Mucosa of descending colon (tissue), 3 donors: ENCODE measurements around the gene GSG1L. TPM values are rescaled to one million over a fixed set of nuclear protein-coding genes. Genes with fewer than 3 reads are reported as not detected.
A peak's percentile ranks its signal among the peaks of the same experiment; 100 is the strongest.

Experiments used
- ATAC-seq: fragments of 200-7000 bp; cut with Tn5 transposase; one replicate; pipeline ENCODE4 v1.9.1; 2020; ENCODE audit warnings: mild to moderate bottlenecking, moderate library complexity
- DNase-seq, 3 donors: peaks; one replicate each; pipeline ENCODE4 v3.0.0-alpha.2; 2020
- H3K36me3 ChIP-seq: fragments of 200-600 bp; one replicate; pipeline ENCODE4 v1.8.0; 2021; ENCODE audit warnings: low read depth, mild to moderate bottlenecking
- H3K4me1 ChIP-seq: fragments of 200-600 bp; one replicate; pipeline ENCODE4 v1.8.0; 2021; ENCODE audit warnings: low read depth, mild to moderate bottlenecking
- H3K4me3 ChIP-seq: fragments of 200-600 bp; one replicate; pipeline ENCODE4 v1.8.0; 2021; ENCODE audit warnings: mild to moderate bottlenecking
- H3K9me3 ChIP-seq: fragments of 200-600 bp; one replicate; pipeline ENCODE4 v1.8.0; 2021; ENCODE audit warnings: mild to moderate bottlenecking
- CTCF ChIP-seq: fragments of 200-600 bp; IDR thresholded peaks from one replicate; pipeline ENCODE4 v1.8.0; 2022; ENCODE audit warnings: antibody characterized with exemption, mild to moderate bottlenecking
- intact Hi-C, 2 donors: fragments of 100-400 bp; cut with DNase I in 1 of 2; cut with micrococcal nuclease in 1 of 2; formaldehyde crosslinking; loops; one replicate each; pipeline versions ENCODE4 v1.11.0 to v1.11.1; 2022; cut with DNase I, micrococcal nuclease
- total RNA-seq, 3 donors: library from RNA; stranded (reverse); fragmentation: NEBNext Ultra II Directional in 2 of 3; extraction: Animal tissue kit (Norgen Biotek cat#: 25700) in 2 of 3; gene quantifications; one replicate each; pipeline versions ENCODE4 v1.2.1 to v1.2.4, GENCODE V29; 2021 to 2023
- donor health status: DM: no; HTN: no; CAD: no; lungs with moderate emphysema.
- donor health status: DM: no; HTN: no; CAD: no.
- donor health status: DM: no; HTN: yes; CAD: no.

Gene GSG1L
- total RNA-seq, 3 donors from 2014 or later, result 0.46 to 1.2 TPM; not detected in 1

- Histone ChIP-seq H3K9me3 (no peaks in the 10 kb centered on the region), H3K4me3 (no peak overlapping the region), H3K4me1 (no peaks in the 10 kb centered on the region), H3K36me3 (no peaks in the 10 kb centered on the region)
- TF ChIP-seq CTCF, result no peak
- no peak for ATAC-seq
- no peak for DNase-seq
- intact Hi-C loops, result no loop called here
Observed at GRCh38 chr16:27852116-27852515, 211.4 kb downstream of the GSG1L start.

- ATAC-seq (no peak), DNase-seq (no peak)
- no peak for TF ChIP-seq CTCF
- no peak overlapping the region for H3K4me3 ChIP-seq
- H3K9me3 ChIP-seq, result no peaks in the 10 kb centered on the region
- no peaks in the 10 kb centered on the region for H3K36me3 ChIP-seq
- H3K4me1 ChIP-seq, result no peaks in the 10 kb centered on the region
- intact Hi-C loops, result no loop called here
Observed at GRCh38 chr16:27851586-27851985, 211.9 kb downstream of the GSG1L start.

- intact Hi-C loops, result no loop called here
- H3K9me3 ChIP-seq, result no peaks in the 10 kb centered on the region
- DNase-seq (no peak), ATAC-seq (no peak)
- no peaks in the 10 kb centered on the region for H3K4me1 ChIP-seq
- H3K36me3 ChIP-seq, result no peaks in the 10 kb centered on the region
- H3K4me3 ChIP-seq, result no peak overlapping the region
- TF ChIP-seq CTCF, result no peak
Observed at GRCh38 chr16:27849621-27850020, 213.9 kb downstream of the GSG1L start.

- Histone ChIP-seq H3K4me1 (no peaks in the 10 kb centered on the region), H3K9me3 (no peaks in the 10 kb centered on the region), H3K4me3 (no peak overlapping the region), H3K36me3 (no peaks in the 10 kb centered on the region)
- ATAC-seq (peak; percentile 57), DNase-seq (peak in 1 of 3 donors; percentile 3)
- no peak for TF ChIP-seq CTCF
- intact Hi-C loops, result no loop called here
Observed at GRCh38 chr16:27847030-27847550, 216.4 kb downstream of the GSG1L start.

- Histone ChIP-seq H3K4me1 (no peaks in the 10 kb centered on the region), H3K4me3 (no peak overlapping the region), H3K36me3 (no peaks in the 10 kb centered on the region), H3K9me3 (no peaks in the 10 kb centered on the region)
- ATAC-seq (no peak), DNase-seq (no peak)
- intact Hi-C loops, result no loop called here
- no peak for TF ChIP-seq CTCF
Observed at GRCh38 chr16:27844826-27845225, 218.7 kb downstream of the GSG1L start.

- Histone ChIP-seq H3K36me3 (no peaks in the 10 kb centered on the region), H3K4me1 (no peaks in the 10 kb centered on the region), H3K4me3 (no peak overlapping the region), H3K9me3 (no peaks in the 10 kb centered on the region)
- DNase-seq, result no peak
- ATAC-seq, result no peak
- intact Hi-C loops, result no loop called here
- TF ChIP-seq CTCF, result no peak
Observed at GRCh38 chr16:27843800-27844199, 219.7 kb downstream of the GSG1L start.
